Caco-2 (cell line): Measurements from ENCODE around the gene PRRX2. TPM values are rescaled to one million over a fixed set of nuclear protein-coding genes. Genes with fewer than 3 reads are reported as not detected.

Experiments used
- BruUV-seq: library from RNA; stranded (reverse); fragments of 400-500 nt; replicated peaks from 2 replicates; lab custom pipeline; 2021; lab: Mats Ljungman, UMichigan
- CTCF ChIA-PET: fragments of 300-600 bp; sonication (Branson Sonifier 250); formaldehyde crosslinking; loops from one replicate; lab custom pipeline; 2022; ENCODE audit warnings: antibody characterized with exemption; lab: Charles Lee
- POLR2A ChIA-PET: fragments of 300-600 bp; sonication (Branson Sonifier 250); formaldehyde crosslinking; loops from one replicate; lab custom pipeline; 2022; ENCODE audit warnings: antibody characterized with exemption; lab: Charles Lee
- DNase-seq, 2 experiments: peaks; one replicate each; pipeline versions ENCODE4 v3.0.0 to v3.0.0-alpha.2; 2020 to 2022
- H3K27me3 ChIP-seq: replicated peaks from 2 replicates; pipeline ENCODE4 v1.6.0; 2011; ENCODE audit warnings: low read length; ENCODE audit not compliant: control insufficient read depth, insufficient read depth
- H3K36me3 ChIP-seq: 2 replicates; pipeline ENCODE4 v1.5.1; 2011; ENCODE audit warnings: low read length; ENCODE audit not compliant: control insufficient read depth, insufficient read depth
- H3K4me1 ChIP-seq: fragments of 250-450 bp; sonication (Bioruptor Pico); 2 replicates; pipeline ENCODE4 v1.5.1; 2020; ENCODE audit warnings: mild to moderate bottlenecking
- H3K4me3 ChIP-seq: 2 replicates; pipeline ENCODE4 v1.5.1; 2011; ENCODE audit warnings: low read depth, mild to moderate bottlenecking, control low read depth, low read length
- H3K9me3 ChIP-seq: fragments of 250-450 bp; sonication (Bioruptor Pico); 2 replicates; pipeline ENCODE4 v1.5.1; 2020; ENCODE audit warnings: mild to moderate bottlenecking, moderate library complexity
- H3K27ac Mint-ChIP-seq: one replicate; pipeline ENCODE4 v1.8.0; 2022; ENCODE audit warnings: mixed read lengths; ENCODE audit not compliant: unreplicated experiment
- H3K27me3 Mint-ChIP-seq: one replicate; pipeline ENCODE4 v1.8.0; 2022; ENCODE audit warnings: mixed read lengths; ENCODE audit not compliant: insufficient read depth, unreplicated experiment
- H3K36me3 Mint-ChIP-seq: one replicate; pipeline ENCODE4 v1.8.0; 2022; ENCODE audit warnings: mild to moderate bottlenecking, mixed read lengths; ENCODE audit not compliant: insufficient read depth, unreplicated experiment
- H3K4me1 Mint-ChIP-seq: one replicate; pipeline ENCODE4 v1.8.0; 2022; ENCODE audit warnings: low read depth, mixed read lengths; ENCODE audit not compliant: unreplicated experiment
- H3K4me3 Mint-ChIP-seq: one replicate; pipeline ENCODE4 v1.8.0; 2022; ENCODE audit warnings: mild to moderate bottlenecking, moderate library complexity, mixed read lengths; ENCODE audit not compliant: unreplicated experiment
- H3K9me3 Mint-ChIP-seq: one replicate; pipeline ENCODE4 v1.8.0; 2022; ENCODE audit warnings: mixed read lengths; ENCODE audit not compliant: unreplicated experiment
- CTCF ChIP-seq, 2 experiments: fragments of 200-600 bp in 1 of 2; IDR thresholded peaks; 1 replicate in 1 of 2; 2 replicates in 1 of 2; pipeline versions ENCODE4 v1.5.1 to v1.8.0; 2011 to 2022; ENCODE audit warnings: antibody characterized with exemption in 1 of 2, control low read depth in 1 of 2, inconsistent platforms in 1 of 2, low read depth in 1 of 2, low read length in 1 of 2, mild to moderate bottlenecking in 1 of 2, moderate library complexity in 1 of 2; ENCODE audit not compliant: insufficient read depth in 1 of 2, severe bottlenecking in 1 of 2, unreplicated experiment in 1 of 2
- intact Hi-C: fragments of 100-400 bp; cut with micrococcal nuclease; formaldehyde crosslinking; loops from one replicate; pipeline ENCODE4 v1.10.0; 2022; ENCODE audit not compliant: unreplicated experiment
- total RNA-seq: library from RNA; stranded (reverse); gene quantifications from 2 replicates; pipeline ENCODE4 v1.2.3, GENCODE V29; 2022

Gene PRRX2
- total RNA-seq, 1 experiment from 2014 or later = not detected

GRCh38 chr9:129704807-129705206, 39.4 kb downstream of the PRRX2 start:
- POLR2A ChIA-PET = no interaction called here
- H3K27me3 Mint-ChIP-seq = peaks cover 7% of the 10 kb centered on the region

GRCh38 chr9:129708793-129709192, 43.3 kb downstream of the PRRX2 start:
- no peaks in the 10 kb centered on the region for H3K9me3 ChIP-seq
- no peak for TF ChIP-seq CTCF (IDR thresholded peaks at IDR 0.05; ENCODE audit: insufficient read depth in 1 of 2, low read depth in 1 of 2, low read length in 1 of 2, severe bottlenecking in 1 of 2, unreplicated experiment in 1 of 2)
- no peaks in the 10 kb centered on the region for H3K27me3 ChIP-seq
- no peaks in the 10 kb centered on the region for H3K4me1 ChIP-seq
- CTCF ChIA-PET = no interaction called here
- BruUV-seq = no TSS peak
- Mint-ChIP-seq H3K36me3 (no peaks in the 10 kb centered on the region), H3K4me1 (no peaks in the 10 kb centered on the region), H3K9me3 (no peaks in the 10 kb centered on the region), H3K27me3 (no peaks in the 10 kb centered on the region), H3K27ac (no peak overlapping the region), H3K4me3 (no peak overlapping the region)
- POLR2A ChIA-PET = no interaction called here
- no peaks in the 10 kb centered on the region for H3K36me3 ChIP-seq
- intact Hi-C loops = no loop called here
- no peak for DNase-seq
- no peak overlapping the region for H3K4me3 ChIP-seq

More at GRCh38 chr9:129704807-129705206, 39.4 kb downstream of the PRRX2 start:
- CTCF ChIA-PET = no interaction called here
- no peak for TF ChIP-seq CTCF (IDR thresholded peaks at IDR 0.05; ENCODE audit: insufficient read depth in 1 of 2, low read depth in 1 of 2, low read length in 1 of 2, severe bottlenecking in 1 of 2, unreplicated experiment in 1 of 2)
- Histone ChIP-seq H3K36me3 (no peaks in the 10 kb centered on the region), H3K9me3 (no peaks in the 10 kb centered on the region), H3K4me1 (no peaks in the 10 kb centered on the region), H3K27me3 (no peaks in the 10 kb centered on the region), H3K4me3 (no peak overlapping the region)
- Mint-ChIP-seq H3K4me1 (no peaks in the 10 kb centered on the region), H3K27ac (no peak overlapping the region), H3K36me3 (no peaks in the 10 kb centered on the region), H3K9me3 (no peaks in the 10 kb centered on the region), H3K4me3 (no peak overlapping the region)
- BruUV-seq = no TSS peak
- intact Hi-C loops = no loop called here
- DNase-seq = no peak

GRCh38 chr9:129709438-129710168, 44.2 kb downstream of the PRRX2 start:
- H3K27me3 ChIP-seq = no peaks in the 10 kb centered on the region
- intact Hi-C loops = no loop called here
- BruUV-seq = no TSS peak
- no peaks in the 10 kb centered on the region for H3K36me3 ChIP-seq
- no peak overlapping the region for H3K4me3 ChIP-seq
- no peak for TF ChIP-seq CTCF (IDR thresholded peaks at IDR 0.05; ENCODE audit: insufficient read depth in 1 of 2, low read depth in 1 of 2, low read length in 1 of 2, severe bottlenecking in 1 of 2, unreplicated experiment in 1 of 2)
- H3K4me1 ChIP-seq = no peaks in the 10 kb centered on the region
- no peaks in the 10 kb centered on the region for H3K9me3 Mint-ChIP-seq
- no peak overlapping the region for H3K27ac Mint-ChIP-seq
- H3K4me3 Mint-ChIP-seq = no peak overlapping the region
- H3K27me3 Mint-ChIP-seq = no peaks in the 10 kb centered on the region
- no peak for DNase-seq
- H3K4me1 Mint-ChIP-seq = no peaks in the 10 kb centered on the region
- ChIA-PET CTCF (no interaction called here), POLR2A (no interaction called here)
- H3K36me3 Mint-ChIP-seq = no peaks in the 10 kb centered on the region
- no peaks in the 10 kb centered on the region for H3K9me3 ChIP-seq
